NB4 (cell line): ENCODE results near the gene DIO3.
A peak's percentile ranks its signal among the peaks of the same experiment; 100 is the strongest.

Experiments
- DNase-seq: peaks from one replicate; pipeline ENCODE4 v3.0.0; 2010; ENCODE audit warnings: low read depth
- H3K4me3 ChIP-seq: one replicate; pipeline ENCODE4 v1.5.1; 2011; ENCODE audit warnings: mild to moderate bottlenecking, low read depth, low read length, moderate library complexity
- MYC ChIP-seq: IDR thresholded peaks from 2 replicates; pipeline ENCODE4 v1.6.1; 2011; ENCODE audit warnings: low read depth, low read length
- POLR2A ChIP-seq: IDR thresholded peaks from 2 replicates; pipeline ENCODE4 v1.6.1; 2011; ENCODE audit warnings: mild to moderate bottlenecking; ENCODE audit not compliant: insufficient read length; ENCODE audit errors: extremely low read depth
- TF ChIP-seq, protein P1 (sequence below): IDR thresholded peaks from 2 replicates; pipeline ENCODE4 v1.6.1; 2011; ENCODE audit warnings: low read depth, low read length
- TF ChIP-seq, protein P2 (sequence below): IDR thresholded peaks from one replicate; pipeline ENCODE4 v1.5.1; 2012; ENCODE audit warnings: low read depth, low read length

DIO3 gene

DNA sequence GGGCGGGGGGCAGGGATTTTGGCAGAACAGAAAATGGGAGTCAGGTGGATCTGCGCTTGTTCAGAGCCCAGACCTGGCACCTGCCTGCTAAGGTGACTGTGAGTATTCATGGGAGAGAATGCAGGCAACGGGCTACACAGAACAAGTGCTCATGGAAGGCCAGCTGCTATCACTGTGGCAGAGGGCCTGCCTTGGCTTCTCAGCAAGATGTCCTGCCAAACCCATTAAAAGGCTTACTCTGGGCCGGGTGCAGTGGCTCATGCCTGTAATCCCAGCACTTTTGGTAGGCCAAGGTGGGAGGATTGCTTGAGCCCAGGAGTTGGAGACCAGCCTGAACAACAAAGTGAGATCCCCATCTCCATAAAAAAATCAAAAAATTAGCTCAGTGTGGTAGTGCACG is 21.0 kb downstream of the DIO3 start:
- DNase-seq: no peak
- no peak overlapping the region for H3K4me3 ChIP-seq
- TF ChIP-seq MYC (no peak), POLR2A (no peak)
- TF ChIP-seq, protein P1, sequence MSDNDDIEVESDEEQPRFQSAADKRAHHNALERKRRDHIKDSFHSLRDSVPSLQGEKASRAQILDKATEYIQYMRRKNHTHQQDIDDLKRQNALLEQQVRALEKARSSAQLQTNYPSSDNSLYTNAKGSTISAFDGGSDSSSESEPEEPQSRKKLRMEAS: no peak
- TF ChIP-seq, protein P2, sequence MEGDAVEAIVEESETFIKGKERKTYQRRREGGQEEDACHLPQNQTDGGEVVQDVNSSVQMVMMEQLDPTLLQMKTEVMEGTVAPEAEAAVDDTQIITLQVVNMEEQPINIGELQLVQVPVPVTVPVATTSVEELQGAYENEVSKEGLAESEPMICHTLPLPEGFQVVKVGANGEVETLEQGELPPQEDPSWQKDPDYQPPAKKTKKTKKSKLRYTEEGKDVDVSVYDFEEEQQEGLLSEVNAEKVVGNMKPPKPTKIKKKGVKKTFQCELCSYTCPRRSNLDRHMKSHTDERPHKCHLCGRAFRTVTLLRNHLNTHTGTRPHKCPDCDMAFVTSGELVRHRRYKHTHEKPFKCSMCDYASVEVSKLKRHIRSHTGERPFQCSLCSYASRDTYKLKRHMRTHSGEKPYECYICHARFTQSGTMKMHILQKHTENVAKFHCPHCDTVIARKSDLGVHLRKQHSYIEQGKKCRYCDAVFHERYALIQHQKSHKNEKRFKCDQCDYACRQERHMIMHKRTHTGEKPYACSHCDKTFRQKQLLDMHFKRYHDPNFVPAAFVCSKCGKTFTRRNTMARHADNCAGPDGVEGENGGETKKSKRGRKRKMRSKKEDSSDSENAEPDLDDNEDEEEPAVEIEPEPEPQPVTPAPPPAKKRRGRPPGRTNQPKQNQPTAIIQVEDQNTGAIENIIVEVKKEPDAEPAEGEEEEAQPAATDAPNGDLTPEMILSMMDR: no peak

DNA sequence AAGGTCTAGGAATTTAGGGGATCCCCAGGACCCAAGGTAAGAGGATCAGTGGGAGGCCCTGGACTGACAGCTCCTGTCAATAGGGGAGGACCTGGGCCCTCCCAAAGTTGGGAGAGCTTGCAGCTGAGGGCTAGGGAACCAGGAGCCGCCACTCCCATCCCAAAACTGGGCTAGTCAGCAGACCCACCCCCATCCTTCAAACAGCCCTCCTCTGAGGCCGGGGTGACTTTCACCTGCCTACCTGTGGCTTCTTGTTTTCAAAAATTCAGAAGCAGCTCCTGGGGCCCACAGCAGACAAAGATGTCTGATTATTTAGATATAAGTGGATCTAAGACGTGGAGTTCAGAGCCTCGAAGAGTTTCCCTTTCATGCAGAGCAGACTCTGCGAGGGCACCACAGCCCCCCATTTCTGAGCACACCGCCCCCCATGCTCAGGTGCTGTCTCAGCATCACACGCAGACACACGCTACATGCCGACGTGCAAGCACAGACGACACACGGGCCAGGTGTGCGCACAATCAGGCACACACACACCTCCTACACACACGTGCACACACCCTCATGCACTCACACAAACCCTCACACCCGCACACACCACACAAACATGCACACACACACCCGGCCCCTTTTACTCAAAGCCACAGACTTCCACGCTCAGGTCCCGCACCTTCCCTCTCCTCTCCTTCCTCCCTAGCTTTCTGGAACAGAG is 21.9 kb downstream of the DIO3 start:
- DNase-seq: no peak
- TF ChIP-seq, protein P1: no peak
- TF ChIP-seq, protein P2: no peak
- TF ChIP-seq POLR2A: no peak
- TF ChIP-seq MYC: no peak
- H3K4me3 ChIP-seq: no peak overlapping the region

DNA sequence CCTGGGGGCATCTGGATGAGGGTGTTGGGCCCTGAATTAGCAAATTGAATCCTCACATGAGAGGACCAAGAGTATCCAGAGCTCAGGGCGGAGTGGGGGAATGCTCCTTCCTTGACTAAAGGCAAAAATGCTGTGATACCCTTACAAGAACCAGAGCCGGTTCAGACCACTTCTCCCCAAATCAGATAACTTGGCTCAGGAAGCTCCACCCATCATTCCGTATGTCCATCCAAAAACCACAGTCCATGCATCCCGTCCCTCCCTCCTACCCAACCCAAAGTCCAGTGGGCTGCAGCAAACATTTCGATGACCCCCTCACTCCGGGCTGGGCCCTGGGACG is 22.4 kb downstream of the DIO3 start:
- no peak overlapping the region for H3K4me3 ChIP-seq
- TF ChIP-seq, protein P1: no peak
- TF ChIP-seq POLR2A (no peak), MYC (no peak)
- TF ChIP-seq, protein P2: no peak
- no peak for DNase-seq

DNA sequence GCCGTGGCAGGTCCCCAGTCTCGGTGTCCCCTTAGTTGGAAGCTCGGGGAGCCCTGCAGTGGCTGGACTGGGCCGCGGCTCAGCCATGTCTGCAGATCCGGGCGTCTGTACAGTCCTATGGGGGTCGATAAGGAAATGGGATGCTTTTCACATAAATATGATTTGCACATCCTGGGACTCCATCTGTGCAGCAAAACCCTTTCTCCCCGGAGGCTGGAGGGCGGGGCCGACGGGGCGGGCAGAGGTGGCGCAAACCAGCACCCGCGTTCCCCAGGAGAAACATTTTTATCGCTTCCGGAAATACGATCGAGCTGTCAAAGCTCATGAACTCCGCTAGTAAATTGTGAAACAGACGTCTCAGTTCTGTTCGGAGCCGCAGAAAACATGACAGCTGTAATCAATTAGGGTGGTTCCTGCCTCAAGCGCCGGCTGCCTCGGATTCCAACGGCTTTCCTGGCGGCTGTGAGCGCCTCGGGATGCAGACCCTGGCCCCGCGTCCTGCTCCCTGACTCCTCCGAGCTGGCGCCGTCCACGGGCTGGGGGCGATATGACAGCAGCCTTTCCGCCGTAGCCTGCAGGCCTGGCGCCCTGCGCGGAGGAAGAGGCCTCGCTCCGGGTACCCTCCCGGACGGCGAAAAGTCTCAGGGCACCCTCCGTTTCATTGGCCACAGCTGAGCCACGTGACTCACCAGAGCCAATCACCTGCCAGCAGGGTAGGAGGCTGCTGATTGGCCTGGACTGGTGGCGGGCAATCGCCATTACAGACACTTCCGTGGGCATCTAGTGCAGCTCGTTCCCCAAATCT is 23.0 kb downstream of the DIO3 start:
- DNase-seq: peak; percentile 78
- H3K4me3 ChIP-seq: no peak overlapping the region
- TF ChIP-seq MYC (no peak), POLR2A (no peak)
- TF ChIP-seq, protein P1: peak; percentile 43; the same call in 1 of the 2 replicates

DNA sequence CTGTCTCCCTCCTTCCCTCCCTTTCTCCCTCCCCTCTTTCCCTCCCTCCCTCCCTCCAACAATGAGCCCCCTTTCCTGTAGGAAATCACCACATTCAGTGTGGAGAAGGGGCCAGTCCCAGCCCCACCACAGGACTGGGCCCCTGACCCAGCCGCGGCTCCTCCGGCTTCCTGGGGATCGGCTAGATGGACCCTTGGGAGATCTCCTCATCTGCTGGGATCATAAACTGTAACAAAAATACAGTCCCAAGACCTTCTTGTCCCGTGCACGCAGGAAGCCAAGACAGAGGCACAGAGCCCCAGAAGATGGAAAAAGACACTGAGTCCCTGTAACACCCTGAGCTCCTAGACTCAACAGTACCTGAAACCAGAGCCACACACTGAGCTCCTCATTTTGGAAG is 23.9 kb downstream of the DIO3 start:
- TF ChIP-seq, protein P1: no peak
- TF ChIP-seq POLR2A (no peak), MYC (no peak)
- TF ChIP-seq, protein P2: no peak
- H3K4me3 ChIP-seq: no peak overlapping the region
- DNase-seq: no peak
